CD14-positive monocyte (primary cell): ENCODE data around the gene RIN2. TPM values are rescaled to one million over a fixed set of nuclear protein-coding genes. Genes with fewer than 3 reads are reported as not detected.

Experiments used
- DNase-seq, 3 donors: peaks; one replicate each; pipeline ENCODE4 v3.0.0-alpha.2; 2011 to 2022
- H2AFZ ChIP-seq: 2 replicates; pipeline ENCODE4 v1.6.0; 2012; ENCODE audit warnings: mild to moderate bottlenecking, low read depth, low read length, inconsistent platforms; ENCODE audit not compliant: insufficient read depth, poor library complexity, severe bottlenecking
- H3K27ac ChIP-seq, 2 donors: 1 replicate in 1 of 2; 2 replicates in 1 of 2; pipeline ENCODE4 v1.5.1; 2012 to 2013; ENCODE audit warnings: low read length in 2 of 2, control low read depth in 1 of 2, inconsistent platforms in 1 of 2, low read depth in 1 of 2, mild to moderate bottlenecking in 1 of 2
- H3K27me3 ChIP-seq, 2 donors: one replicate each; pipeline versions ENCODE4 v1.6.0 to v1.6.1; 2011 to 2013; ENCODE audit warnings: low read length in 2 of 2; ENCODE audit not compliant: control insufficient read depth in 2 of 2, insufficient read depth in 2 of 2
- H3K36me3 ChIP-seq, 2 donors: replicated peaks in 1 of 2; 1 replicate in 1 of 2; 2 replicates in 1 of 2; pipeline versions ENCODE4 v1.5.1 to v1.6.1; 2012 to 2013; ENCODE audit warnings: low read length in 2 of 2, control low read depth in 1 of 2, inconsistent platforms in 1 of 2, mild to moderate bottlenecking in 1 of 2; ENCODE audit not compliant: insufficient read depth in 2 of 2, control insufficient read depth in 1 of 2
- H3K4me1 ChIP-seq, 2 donors: 1 replicate in 1 of 2; 2 replicates in 1 of 2; pipeline versions ENCODE4 v1.5.1 to v1.6.1; 2012 to 2013; ENCODE audit warnings: low read length in 2 of 2, control low read depth in 1 of 2, inconsistent platforms in 1 of 2, mild to moderate bottlenecking in 1 of 2, moderate library complexity in 1 of 2; ENCODE audit not compliant: insufficient read depth in 2 of 2, control insufficient read depth in 1 of 2
- H3K4me2 ChIP-seq: replicated peaks from 2 replicates; pipeline ENCODE3; 2012; ENCODE audit warnings: low read length, moderate library complexity, mild to moderate bottlenecking; ENCODE audit not compliant: poor library complexity, severe bottlenecking; ENCODE audit errors: extremely low read depth
- H3K4me3 ChIP-seq, 3 experiments: fragments of 200-600 bp in 1 of 3; sonication (generic) in 1 of 3; replicated peaks in 1 of 3; 1 replicate in 2 of 3; 2 replicates in 1 of 3; pipeline ENCODE4 v1.5.1; 2011 to 2013; ENCODE audit warnings: low read length in 3 of 3, mild to moderate bottlenecking in 3 of 3, control low read depth in 2 of 3, low read depth in 2 of 3, inconsistent platforms in 1 of 3, moderate library complexity in 1 of 3
- H3K79me2 ChIP-seq: 2 replicates; pipeline ENCODE4 v1.6.0; 2012; ENCODE audit warnings: mild to moderate bottlenecking, control low read depth, inconsistent platforms, low read length, moderate library complexity; ENCODE audit not compliant: insufficient read depth
- H3K9ac ChIP-seq: 2 replicates; pipeline ENCODE4 v1.6.0; 2017; ENCODE audit warnings: low read length, mild to moderate bottlenecking; ENCODE audit not compliant: insufficient read depth, poor library complexity, severe bottlenecking
- H3K9me3 ChIP-seq, 2 donors: replicated peaks in 1 of 2; 1 replicate in 1 of 2; 2 replicates in 1 of 2; pipeline versions ENCODE4 v1.5.1 to v1.6.1; 2012 to 2013; ENCODE audit warnings: low read length in 2 of 2, control low read depth in 1 of 2; ENCODE audit not compliant: control insufficient read depth in 1 of 2, insufficient read depth in 1 of 2
- H4K20me1 ChIP-seq: 2 replicates; pipeline ENCODE4 v1.6.0; 2012; ENCODE audit warnings: mild to moderate bottlenecking, low read length, control low read depth, moderate library complexity; ENCODE audit not compliant: insufficient read depth
- H3K27ac Mint-ChIP-seq, 7 donors: one replicate each; pipeline ENCODE4 v1.8.0; 2020; ENCODE audit warnings: mild to moderate bottlenecking in 7 of 7, mixed read lengths in 7 of 7, moderate library complexity in 6 of 7, inconsistent platforms in 2 of 7
- H3K27me3 Mint-ChIP-seq, 3 donors: one replicate each; pipeline ENCODE4 v1.8.0; 2021 to 2022; ENCODE audit warnings: low read depth in 3 of 3, mild to moderate bottlenecking in 3 of 3, mixed read lengths in 3 of 3, moderate library complexity in 3 of 3, inconsistent platforms in 1 of 3
- H3K36me3 Mint-ChIP-seq, 2 donors: one replicate each; pipeline ENCODE4 v1.8.0; 2020; ENCODE audit warnings: mixed read lengths in 2 of 2, inconsistent platforms in 1 of 2, mild to moderate bottlenecking in 1 of 2
- H3K4me1 Mint-ChIP-seq: one replicate; pipeline ENCODE4 v1.8.0; 2020; ENCODE audit warnings: mild to moderate bottlenecking, mixed read lengths
- H3K4me3 Mint-ChIP-seq, 2 donors: one replicate each; pipeline ENCODE4 v1.8.0; 2020; ENCODE audit warnings: mild to moderate bottlenecking in 2 of 2, mixed read lengths in 2 of 2, moderate library complexity in 1 of 2
- H3K9me3 Mint-ChIP-seq, 7 donors: one replicate each; pipeline ENCODE4 v1.8.0; 2020 to 2022; ENCODE audit warnings: mixed read lengths in 7 of 7, mild to moderate bottlenecking in 6 of 7, moderate library complexity in 6 of 7, inconsistent platforms in 2 of 7
- WGBS: methylation state at CpG from one replicate; pipeline ENCODE4 v1.1.5; 2013; ENCODE audit warnings: missing lambda C conversion rate; ENCODE audit not compliant: insufficient coverage; 5-methylcytosine and 5-hydroxymethylcytosine counted together
- intact Hi-C, 2 donors: fragments of 100-400 bp; cut with micrococcal nuclease; formaldehyde crosslinking; loops; one replicate each; pipeline versions ENCODE4 v1.15.0 to v1.15.1; 2023
- polyA plus RNA-seq, 3 donors: library from polyadenylated mRNA; depleted of rRNA in 1 of 3; unstranded in 2 of 3; stranded (reverse) in 1 of 3; fragments of 300-500 nt in 2 of 3; fragments of >200 nt in 1 of 3; fragmentation: Illumina TruSeq in 2 of 3; gene quantifications; 1 replicate in 2 of 3; 2 replicates in 1 of 3; pipeline ENCODE4 v1.2.3, GENCODE V29; 2012 to 2021
- TF ChIP-seq, protein P1 (sequence below): fragments of 200-600 bp; IDR thresholded peaks from one replicate; pipeline ENCODE4 v1.8.0; 2022; ENCODE audit warnings: antibody characterized with exemption, mild to moderate bottlenecking

RIN2 gene
- polyA plus RNA-seq, 3 donors = 5.6 to 25.4 (median 15.4) TPM

- intact Hi-C loops = loop anchor here in 1 of 2 donors (5.0 kb wide), 1 partner anchor 61 kb away; no protein-coding TSS in a partner anchor
- Mint-ChIP-seq H3K4me1 (peaks cover 36% of the 10 kb centered on the region), H3K27me3 (peaks cover 3 to 8% (median 4%) of the 10 kb centered on the region in 3 donors), H3K27ac (peak overlapping the region; percentile 89 to 98 (median 96)), H3K4me3 (peak overlapping the region; percentile 94 to 98), H3K36me3 (peaks cover 17 to 28% of the 10 kb centered on the region in 2 donors), H3K9me3 (no peaks in the 10 kb centered on the region)
- peak overlapping the region; percentile 58 to 88 (median 66) for H3K4me3 ChIP-seq
- TF ChIP-seq, protein P1, sequence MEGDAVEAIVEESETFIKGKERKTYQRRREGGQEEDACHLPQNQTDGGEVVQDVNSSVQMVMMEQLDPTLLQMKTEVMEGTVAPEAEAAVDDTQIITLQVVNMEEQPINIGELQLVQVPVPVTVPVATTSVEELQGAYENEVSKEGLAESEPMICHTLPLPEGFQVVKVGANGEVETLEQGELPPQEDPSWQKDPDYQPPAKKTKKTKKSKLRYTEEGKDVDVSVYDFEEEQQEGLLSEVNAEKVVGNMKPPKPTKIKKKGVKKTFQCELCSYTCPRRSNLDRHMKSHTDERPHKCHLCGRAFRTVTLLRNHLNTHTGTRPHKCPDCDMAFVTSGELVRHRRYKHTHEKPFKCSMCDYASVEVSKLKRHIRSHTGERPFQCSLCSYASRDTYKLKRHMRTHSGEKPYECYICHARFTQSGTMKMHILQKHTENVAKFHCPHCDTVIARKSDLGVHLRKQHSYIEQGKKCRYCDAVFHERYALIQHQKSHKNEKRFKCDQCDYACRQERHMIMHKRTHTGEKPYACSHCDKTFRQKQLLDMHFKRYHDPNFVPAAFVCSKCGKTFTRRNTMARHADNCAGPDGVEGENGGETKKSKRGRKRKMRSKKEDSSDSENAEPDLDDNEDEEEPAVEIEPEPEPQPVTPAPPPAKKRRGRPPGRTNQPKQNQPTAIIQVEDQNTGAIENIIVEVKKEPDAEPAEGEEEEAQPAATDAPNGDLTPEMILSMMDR = no peak
- no peaks in the 10 kb centered on the region for H3K27me3 ChIP-seq
- H3K79me2 ChIP-seq = peaks cover 29% of the 10 kb centered on the region
- peaks cover 5% of the 10 kb centered on the region for H4K20me1 ChIP-seq
- WGBS = under 1% methylated on average over 52 of the region's 54 CpGs
- peaks cover 0 to 7% of the 10 kb centered on the region in 2 donors for H3K36me3 ChIP-seq
- H2AFZ ChIP-seq = peak overlapping the region; percentile 87
- DNase-seq = peak; percentile 70 to 90 (median 75)
- peak overlapping the region; percentile 94 to 97 for H3K27ac ChIP-seq
- no peaks in the 10 kb centered on the region for H3K9me3 ChIP-seq
- peak overlapping the region; percentile 92 for H3K9ac ChIP-seq
- H3K4me1 ChIP-seq = peaks cover 35 to 39% of the 10 kb centered on the region in 2 donors
- peak overlapping the region; percentile 98 for H3K4me2 ChIP-seq
Measured at GRCh38 chr20:19758501-19759331, 658 bp downstream of the RIN2 start.

DNA sequence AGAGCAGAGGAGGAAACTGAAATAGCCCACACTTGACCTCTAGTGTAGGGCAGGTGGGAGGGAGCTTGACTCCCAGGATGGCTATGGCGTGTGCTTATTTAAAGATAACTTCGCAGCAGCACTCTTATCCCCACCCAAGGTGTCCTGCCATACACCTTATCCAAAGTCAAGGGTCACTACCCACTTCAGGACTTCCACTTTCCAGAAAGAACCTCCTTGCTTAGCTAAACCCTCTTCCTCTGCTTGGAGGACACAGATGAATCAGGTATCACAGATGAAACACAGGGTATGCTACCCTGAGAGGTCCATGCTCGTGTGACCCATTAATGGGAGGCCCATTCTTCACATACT, 2.3 kb downstream of the RIN2 start:
- peak overlapping the region; percentile 94 to 97 for H3K27ac ChIP-seq
- no peaks in the 10 kb centered on the region for H3K9me3 Mint-ChIP-seq
- peak overlapping the region in 1 of 3 experiments; percentile 44 for H3K4me3 ChIP-seq
- peak overlapping the region; percentile 98 for H3K4me2 ChIP-seq
- peaks cover 16% of the 10 kb centered on the region for H4K20me1 ChIP-seq
- no peaks in the 10 kb centered on the region for H3K27me3 ChIP-seq
- no peaks in the 10 kb centered on the region for H3K9me3 ChIP-seq
- H3K36me3 Mint-ChIP-seq = peaks cover 17 to 32% of the 10 kb centered on the region in 2 donors
- DNase-seq = no peak
- H3K4me3 Mint-ChIP-seq = peak overlapping the region in 1 of 2 donors; percentile 98
- H3K27ac Mint-ChIP-seq = peak overlapping the region; percentile 89 to 98 (median 96)
- no peak overlapping the region for H2AFZ ChIP-seq
- peaks cover 0 to 7% of the 10 kb centered on the region in 2 donors for H3K36me3 ChIP-seq
- no peak overlapping the region for H3K9ac ChIP-seq
- 100% methylated on average over 1 of the region's 3 CpGs for WGBS
- H3K4me1 ChIP-seq = peaks cover 35 to 39% of the 10 kb centered on the region in 2 donors
- peaks cover 37% of the 10 kb centered on the region for H3K4me1 Mint-ChIP-seq
- H3K27me3 Mint-ChIP-seq = peaks cover 0 to 5% (median 2%) of the 10 kb centered on the region in 3 donors
- intact Hi-C loops = loop anchor here in 1 of 2 donors (5.0 kb wide), 1 partner anchor 33 kb away; no protein-coding TSS in a partner anchor
- H3K79me2 ChIP-seq = peaks cover 30% of the 10 kb centered on the region
- TF ChIP-seq, protein P1 = no peak
